ENCODE data around the gene SLC22A2. TPM values are rescaled to one million over a fixed set of nuclear protein-coding genes. Genes with fewer than 3 reads are reported as not detected.
"Not testable (repeated sequence)": the region's sequence is repeated elsewhere in the genome, so short reads cannot be mapped to it uniquely, and the experiment has no call there.

The SLC22A2 gene
- total RNA-seq, 1 donor from 2014 or later: not detected

DNA sequence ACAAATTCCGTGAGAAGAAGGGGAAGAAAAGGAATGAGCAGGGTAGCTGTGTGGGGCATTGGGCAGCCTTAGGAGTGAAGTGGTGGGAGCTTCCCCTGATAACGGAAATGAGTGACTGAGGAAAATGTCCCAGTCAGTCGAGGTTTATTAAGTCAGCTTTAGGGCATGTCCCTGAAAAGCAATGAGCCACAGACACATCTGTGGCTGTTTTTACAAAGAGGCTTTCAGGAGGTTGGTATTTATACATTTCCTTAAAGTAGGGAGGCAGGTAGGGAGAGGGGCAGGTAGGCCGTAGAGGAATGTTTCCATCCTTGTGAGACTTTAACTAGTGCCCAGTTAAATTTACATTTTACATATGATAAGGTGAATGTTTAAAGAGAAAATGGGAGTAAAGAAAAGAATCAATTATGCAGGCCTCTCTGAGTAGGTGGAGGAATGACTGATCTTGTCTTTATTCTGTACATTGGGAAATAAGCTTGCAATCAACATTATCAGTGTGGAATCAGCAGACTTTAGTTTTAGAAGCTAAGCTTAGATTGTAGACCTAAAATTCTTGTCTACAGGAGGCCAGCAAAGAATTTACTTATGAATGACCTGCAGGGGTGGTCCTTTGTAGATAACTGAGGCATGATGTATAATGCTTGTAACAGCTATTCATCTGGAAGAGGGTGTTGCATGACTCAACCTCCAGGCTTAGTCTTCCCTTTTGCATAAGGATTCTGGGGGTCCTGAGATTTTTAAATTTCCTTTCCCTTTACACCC is 18.5 kb downstream of the SLC22A2 start:
- no peak for DNase-seq
- Histone ChIP-seq H3K9me3 (peaks cover 14% of the 10 kb centered on the region), H3K36me3 (no peaks in the 10 kb centered on the region), H3K4me3 (no peak overlapping the region), H3K27me3 (ENCODE audit: low read depth) (no peaks in the 10 kb centered on the region), H3K27ac (no peak overlapping the region), H3K4me1 (no peaks in the 10 kb centered on the region)
- intact Hi-C loops (cut with DNase I): no loop called here
- no peak for ATAC-seq
- no peak for TF ChIP-seq CTCF (IDR thresholded peaks at IDR 0.05)

GRCh38 chr6:160238761-160239751 is 19.6 kb downstream of the SLC22A2 start:
- intact Hi-C loops (cut with DNase I): no loop called here
- Histone ChIP-seq H3K36me3 (no peaks in the 10 kb centered on the region), H3K27ac (no peak overlapping the region), H3K9me3 (peaks cover 14% of the 10 kb centered on the region), H3K4me3 (no peak overlapping the region), H3K27me3 (ENCODE audit: low read depth) (no peaks in the 10 kb centered on the region), H3K4me1 (no peaks in the 10 kb centered on the region)
- ATAC-seq (no peak), DNase-seq (no peak)
- TF ChIP-seq CTCF (IDR thresholded peaks at IDR 0.05): no peak

DNA sequence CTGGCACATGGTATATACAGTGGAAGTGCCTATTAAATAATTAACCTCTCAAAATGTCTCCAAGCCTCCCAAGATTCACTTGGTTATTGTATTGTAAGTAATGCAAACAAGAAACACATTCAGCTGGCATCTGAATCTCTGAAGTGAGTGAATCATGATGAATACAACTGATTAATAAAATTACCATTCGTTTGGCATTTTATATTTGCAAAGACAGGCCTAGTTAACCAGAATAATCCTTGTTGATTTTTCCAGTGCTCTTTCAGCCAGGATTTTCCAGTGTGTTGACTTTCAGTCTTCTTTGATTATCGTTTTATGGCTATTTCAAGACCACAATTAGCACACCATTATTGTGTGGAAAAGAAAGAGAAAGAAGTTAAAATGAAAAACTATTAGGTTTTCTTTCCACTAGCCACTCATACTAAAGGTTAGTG is 20.3 kb downstream of the SLC22A2 start:
- TF ChIP-seq CTCF (IDR thresholded peaks at IDR 0.05): no peak
- Histone ChIP-seq H3K4me3 (no peak overlapping the region), H3K9me3 (peaks cover 14% of the 10 kb centered on the region), H3K36me3 (no peaks in the 10 kb centered on the region), H3K27me3 (ENCODE audit: low read depth) (no peaks in the 10 kb centered on the region), H3K4me1 (no peaks in the 10 kb centered on the region), H3K27ac (no peak overlapping the region)
- DNase-seq (no peak), ATAC-seq (no peak)
- intact Hi-C loops (cut with DNase I): no loop called here

GRCh38 chr6:160237597-160238275 is 20.9 kb downstream of the SLC22A2 start:
- H3K4me3 ChIP-seq; H3K36me3 ChIP-seq; ATAC-seq; H3K27me3 ChIP-seq (ENCODE audit: low read depth); intact Hi-C loops (cut with DNase I); DNase-seq; H3K27ac ChIP-seq; H3K4me1 ChIP-seq: not testable (repeated sequence)
- H3K9me3 ChIP-seq: peaks cover 14% of the 10 kb centered on the region

GRCh38 chr6:160236235-160236872 is 22.3 kb downstream of the SLC22A2 start:
- H3K36me3 ChIP-seq; H3K4me1 ChIP-seq; H3K27me3 ChIP-seq (ENCODE audit: low read depth); H3K27ac ChIP-seq; intact Hi-C loops (cut with DNase I); ATAC-seq; H3K4me3 ChIP-seq; DNase-seq: not testable (repeated sequence)
- peaks cover 14% of the 10 kb centered on the region for H3K9me3 ChIP-seq

DNA sequence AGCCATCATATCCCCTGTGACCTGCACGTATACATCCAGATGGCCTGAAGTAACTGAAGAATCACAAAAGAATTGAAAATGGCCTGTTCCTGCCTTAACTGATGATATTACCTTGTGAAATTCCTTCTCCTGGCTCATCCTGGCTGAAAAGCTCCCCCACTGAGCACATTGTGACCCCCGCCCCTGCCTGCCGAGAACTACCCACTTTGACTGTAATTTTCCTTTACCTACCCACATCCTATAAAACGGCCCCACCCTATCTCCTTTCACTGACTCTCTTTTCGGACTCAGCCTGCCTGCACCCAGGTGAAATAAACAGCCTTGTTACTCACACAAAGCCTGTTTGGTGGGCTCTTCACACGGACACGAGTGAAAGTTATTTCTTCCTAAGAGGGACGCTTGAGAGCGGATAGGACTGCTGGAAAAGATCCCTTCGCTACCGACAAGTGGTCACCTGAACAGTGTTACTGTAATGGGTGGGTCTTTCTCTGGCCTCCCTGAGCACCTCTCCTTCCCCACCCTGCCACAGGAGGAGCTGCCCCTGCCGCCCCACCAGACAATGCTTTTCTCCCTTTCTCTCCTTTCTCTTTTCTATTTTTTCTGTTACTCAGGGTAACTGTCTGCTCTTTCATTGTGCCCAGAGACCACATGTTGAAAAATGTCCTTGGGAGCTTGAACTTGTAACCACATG is 24.5 kb downstream of the SLC22A2 start:
- H3K4me3 ChIP-seq; H3K4me1 ChIP-seq; intact Hi-C loops (cut with DNase I); H3K36me3 ChIP-seq; DNase-seq; H3K27me3 ChIP-seq (ENCODE audit: low read depth); H3K27ac ChIP-seq; ATAC-seq: not testable (repeated sequence)
- H3K9me3 ChIP-seq: peaks cover 14% of the 10 kb centered on the region

All from lower lobe of right lung (tissue), 2 donors.